ENCODE results near the gene DTX1.
"Not testable (repeated sequence)": the region's sequence is repeated elsewhere in the genome, so short reads cannot be mapped to it uniquely, and the experiment has no call there.

Gene DTX1

GRCh38 chr12:113116875-113117274, 60.3 kb downstream of the DTX1 start:
- no peak for FAIRE-seq

DNA sequence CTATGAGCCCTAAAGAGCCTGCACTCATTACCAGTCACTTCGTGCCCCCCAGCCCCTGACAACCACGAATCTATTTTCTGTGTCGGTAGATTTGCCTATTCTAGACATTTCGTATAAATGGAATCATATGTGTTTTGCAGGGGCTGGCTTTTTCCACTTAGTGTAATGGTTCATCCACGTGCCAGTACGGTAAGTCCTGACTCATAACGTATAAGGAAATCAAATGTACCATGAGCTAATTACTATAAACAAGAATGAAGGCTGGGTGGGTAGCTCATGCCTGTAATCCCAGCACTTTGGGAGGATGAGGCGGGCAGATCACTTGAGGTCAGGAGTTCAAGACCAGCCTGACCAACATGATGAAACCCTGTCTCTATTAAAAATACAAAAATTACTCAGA, 61.2 kb downstream of the DTX1 start:
- not testable (repeated sequence) for FAIRE-seq

DNA sequence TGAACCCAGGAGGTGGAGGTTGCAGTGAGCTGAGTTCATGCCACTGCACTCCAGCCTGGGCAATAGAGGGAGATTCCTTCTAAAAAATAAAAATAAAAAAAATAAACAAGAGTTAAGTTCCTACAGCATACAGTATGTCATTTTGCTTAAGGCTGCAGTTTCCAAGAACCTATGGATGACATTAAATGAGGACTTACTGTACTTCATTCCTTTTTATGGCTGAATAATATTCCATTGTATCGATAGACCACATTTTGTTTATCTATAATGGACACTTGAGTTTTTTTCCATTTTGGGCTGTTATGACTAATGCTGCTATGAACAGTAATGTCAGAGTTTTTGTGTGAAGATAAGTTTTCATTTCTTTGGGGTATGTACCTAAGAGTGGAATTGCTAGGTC, 61.6 kb downstream of the DTX1 start:
- no peak for FAIRE-seq

DNA sequence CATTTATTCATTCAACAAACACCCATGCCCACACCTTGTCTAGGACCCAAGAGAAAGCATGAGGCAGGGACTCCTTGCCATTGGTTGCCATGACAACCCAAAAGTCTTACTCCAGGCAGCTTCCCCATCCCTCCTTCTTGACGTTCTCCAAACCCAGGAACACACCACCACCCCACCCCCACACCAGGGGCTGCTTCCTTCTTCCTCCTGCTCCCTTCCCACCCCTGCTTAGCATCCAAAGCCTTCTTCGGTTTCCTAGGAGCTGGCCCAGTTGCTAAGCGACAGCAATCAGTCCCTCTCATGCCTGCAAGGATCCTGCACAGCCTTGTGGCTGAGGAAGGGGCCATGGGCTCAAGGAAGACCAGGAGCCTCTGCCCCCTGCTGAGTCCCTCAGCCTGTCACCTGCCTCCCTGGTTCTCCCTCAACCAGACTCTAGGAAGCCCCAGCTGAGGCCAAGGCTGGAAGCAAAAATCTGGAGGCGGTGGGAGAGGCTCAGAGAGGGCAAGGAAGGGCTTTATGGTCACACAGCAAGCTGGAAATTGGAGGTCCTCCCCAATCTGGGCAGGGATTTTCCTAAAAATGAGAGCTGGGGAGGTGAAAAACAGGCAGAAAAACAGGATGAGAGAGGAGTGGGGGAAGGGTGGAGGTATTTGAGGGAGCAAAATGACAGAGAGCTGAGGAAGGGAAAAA, 63.6 kb downstream of the DTX1 start:
- no peak for FAIRE-seq

- no peak for FAIRE-seq
These were observed 64.3 kb downstream of the DTX1 start for GRCh38 chr12:113120670-113121370.

DNA sequence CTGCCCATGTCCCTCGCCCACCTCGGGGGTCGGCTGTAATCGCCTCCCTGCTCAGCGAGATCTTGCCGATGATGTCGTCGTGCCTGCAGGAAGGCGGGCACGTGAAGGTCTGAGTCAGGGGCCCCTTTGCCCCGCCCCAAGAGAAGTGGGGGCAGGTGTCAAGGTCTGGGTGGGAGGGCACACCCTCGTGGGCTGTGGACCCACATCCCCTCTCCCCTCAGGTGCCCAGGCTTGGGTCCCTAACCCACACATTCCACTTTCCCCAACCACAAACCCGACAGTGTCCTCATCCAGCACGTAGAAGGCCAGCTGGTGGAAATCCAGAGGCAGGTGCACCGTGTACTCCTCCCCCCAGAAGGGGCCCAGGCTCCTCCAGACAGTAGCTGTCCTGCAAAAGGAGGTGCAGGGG, 71.3 kb downstream of the DTX1 start:
- FAIRE-seq = no peak

- FAIRE-seq = no peak
These were observed 72.5 kb downstream of the DTX1 start for GRCh38 chr12:113128802-113129663.

GRCh38 chr12:113129664-113130456, 73.3 kb downstream of the DTX1 start:
- FAIRE-seq = no peak

GRCh38 chr12:113130457-113131135, 74.1 kb downstream of the DTX1 start:
- no peak for FAIRE-seq

DNA sequence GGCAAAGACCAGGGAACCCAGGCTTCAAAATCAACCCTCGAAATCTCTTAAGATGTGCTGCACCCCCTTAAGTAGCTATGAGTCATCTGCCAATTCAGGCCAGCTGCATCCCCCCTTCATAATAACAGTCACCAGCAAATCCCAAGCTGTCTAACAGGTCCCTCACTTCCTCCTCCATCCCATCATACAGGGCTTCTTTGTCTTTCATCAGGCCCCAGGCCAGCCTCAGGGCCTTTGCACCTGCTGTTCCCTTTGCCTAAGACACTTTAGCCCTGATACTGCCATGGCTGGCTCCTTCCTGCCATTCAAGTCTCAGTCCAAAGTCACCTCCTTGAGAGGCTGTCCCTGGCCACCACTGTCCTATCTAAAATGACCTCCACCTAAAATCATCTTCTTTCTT, 75.0 kb downstream of the DTX1 start:
- no peak for FAIRE-seq

DNA sequence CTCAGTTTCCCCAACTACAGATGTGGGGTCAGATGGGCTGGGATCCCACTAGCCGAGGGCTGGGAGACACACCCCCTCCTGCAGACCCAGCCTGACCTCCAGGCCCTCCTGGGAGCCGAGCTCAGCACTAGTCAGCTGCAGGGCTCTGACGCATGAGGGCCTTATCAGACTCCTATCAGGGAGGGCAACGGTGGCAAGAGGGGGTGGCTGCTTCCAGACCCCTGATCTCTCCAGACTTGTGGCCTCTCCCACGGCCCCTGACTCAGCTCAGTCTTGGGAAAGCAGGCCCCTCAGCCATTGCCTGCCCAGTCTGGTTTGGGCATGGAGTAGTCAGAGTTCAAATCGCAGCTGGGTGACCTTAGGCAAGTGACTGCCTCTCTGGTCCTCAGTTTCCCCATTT, 76.5 kb downstream of the DTX1 start:
- no peak for FAIRE-seq

DNA sequence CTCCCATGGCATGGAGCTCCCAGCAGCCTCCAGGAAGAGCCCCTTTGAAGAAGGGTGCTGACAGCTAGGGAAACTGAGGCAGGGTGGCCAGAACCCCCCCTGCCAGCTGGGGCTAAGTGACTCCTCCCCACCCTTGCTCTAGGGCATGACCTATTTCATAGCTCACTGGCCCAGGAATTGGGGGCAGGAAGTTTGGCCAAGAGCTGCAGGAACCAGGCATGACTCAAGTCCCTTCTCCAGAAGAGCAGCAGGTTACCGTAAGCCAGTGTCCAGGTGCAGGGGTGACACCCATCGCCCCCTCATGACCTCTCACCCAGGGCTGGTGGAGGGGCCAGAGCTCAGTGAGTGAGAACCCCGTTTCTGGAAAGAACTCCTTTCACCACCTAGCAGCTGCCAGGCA, 77.1 kb downstream of the DTX1 start:
- no peak for FAIRE-seq

DNA sequence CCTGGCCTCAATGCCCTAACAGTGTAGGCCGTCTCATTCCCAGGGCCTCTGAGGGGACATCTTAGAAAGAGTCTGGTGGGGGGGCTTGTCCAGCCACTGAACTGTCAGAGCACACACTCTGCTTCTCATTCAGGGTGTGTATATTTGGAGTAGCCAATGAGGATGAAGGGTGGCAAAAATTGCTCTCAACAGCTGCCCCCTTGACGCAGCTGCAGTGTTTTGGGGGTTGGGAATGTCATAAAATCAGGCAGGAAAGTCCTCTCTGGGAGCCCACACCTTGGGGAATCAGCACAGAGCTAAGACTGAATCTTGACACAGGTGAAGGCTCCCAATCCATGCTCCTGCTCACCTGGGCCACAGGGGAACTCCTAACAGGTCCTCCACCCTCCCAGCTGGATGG, 77.5 kb downstream of the DTX1 start:
- FAIRE-seq = no peak

DNA sequence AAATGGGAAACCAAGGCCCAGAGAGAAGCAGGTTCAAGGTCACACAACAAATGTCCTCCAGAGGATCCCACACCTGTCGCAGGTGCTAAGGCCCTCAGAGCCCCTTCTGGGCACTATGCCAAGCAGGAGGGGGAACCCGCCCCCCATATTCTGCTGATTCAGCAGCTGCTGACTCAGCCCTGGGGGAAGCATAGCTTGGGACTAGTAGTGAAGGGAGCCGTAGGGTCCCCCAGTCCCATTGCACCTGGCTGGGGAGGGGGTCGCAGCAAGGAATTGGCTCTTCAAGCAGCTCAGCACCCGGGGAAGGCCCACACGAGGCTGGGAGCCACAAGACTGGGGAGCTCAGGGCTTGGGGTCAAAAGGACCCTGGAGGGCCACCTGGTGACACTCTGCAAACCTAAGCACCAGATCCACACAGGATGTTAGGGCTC, 78.0 kb downstream of the DTX1 start:
- FAIRE-seq = no peak

DNA sequence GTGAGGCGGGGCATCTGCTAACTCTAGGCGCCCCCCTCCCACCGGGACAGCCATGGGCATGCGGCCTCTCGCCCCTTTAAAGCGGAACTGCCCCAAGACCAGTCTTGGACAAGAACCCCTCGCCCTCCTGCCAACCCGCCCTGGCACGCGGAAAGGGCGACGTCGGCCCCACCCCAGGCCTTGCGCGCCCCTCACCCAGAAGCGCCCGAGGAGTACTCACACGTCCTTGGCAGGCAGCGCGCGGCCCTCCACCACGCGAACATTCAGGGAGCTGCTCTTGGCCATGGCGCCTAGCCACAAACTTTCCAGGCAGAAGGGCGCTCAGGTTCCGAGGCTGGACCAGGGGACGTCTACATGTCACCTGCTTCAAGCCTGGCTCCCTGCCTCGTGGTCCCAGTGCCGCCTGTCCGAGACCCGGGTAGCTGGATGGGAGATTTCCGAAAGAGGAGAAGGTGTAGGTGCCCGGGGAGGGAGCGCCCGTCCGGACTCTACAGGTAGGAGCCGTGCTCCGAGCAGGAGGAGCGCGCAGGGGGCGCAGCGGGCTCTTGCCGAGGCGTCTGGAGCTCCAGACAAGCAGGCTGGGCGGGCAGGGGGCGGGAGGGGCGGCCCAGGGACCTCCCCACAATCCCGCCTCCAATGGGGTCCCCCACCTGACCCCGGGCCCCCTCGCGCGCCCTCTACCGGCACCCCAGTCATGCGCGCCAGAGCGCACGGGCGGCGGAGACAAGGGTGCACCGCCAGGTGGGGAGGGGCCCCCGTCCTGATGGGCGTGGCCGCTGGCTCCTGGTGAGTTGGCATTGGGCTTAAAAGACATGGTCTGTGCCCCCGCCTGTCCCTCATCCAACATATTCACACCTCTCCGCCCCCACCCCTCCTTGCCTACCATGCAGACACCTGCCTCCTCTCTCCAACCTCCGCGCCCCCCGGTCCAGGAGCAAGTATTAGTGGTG, 78.9 kb downstream of the DTX1 start, which contains the start of gene RASAL1:
Gene RASAL1 (minus strand): TSS at position 584 of the 950 bp plus-strand sequence. CDS start 299 bp downstream, at position 285.
- no peak for FAIRE-seq

- FAIRE-seq = no peak
These were observed 79.8 kb downstream of the DTX1 start for GRCh38 chr12:113136128-113136989.

DNA sequence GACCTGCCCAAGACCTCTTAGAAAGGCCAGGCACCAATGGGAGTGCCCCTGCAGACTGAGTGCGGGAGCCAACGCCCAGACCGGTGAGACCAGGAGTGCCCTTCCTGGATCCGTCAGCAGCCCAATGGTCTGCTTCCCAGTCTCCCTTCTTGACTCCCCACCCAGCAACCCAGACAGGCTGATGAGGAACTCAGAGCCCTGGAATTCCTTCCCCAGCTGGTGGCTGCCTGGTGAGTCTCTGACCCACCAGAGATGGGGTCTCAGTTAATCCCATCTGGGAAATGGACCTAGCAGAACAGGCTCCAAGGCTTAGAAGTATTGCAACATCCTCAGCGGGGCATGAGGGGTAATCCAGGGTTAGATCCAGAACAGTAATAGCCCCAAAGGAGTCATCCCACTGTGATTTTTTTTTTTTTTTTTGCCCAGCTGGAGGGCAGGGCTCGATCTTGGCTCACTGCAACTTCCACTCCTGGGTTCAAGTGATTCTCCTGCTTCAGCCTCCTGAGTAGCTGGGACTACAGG, 80.5 kb downstream of the DTX1 start:
- no peak for FAIRE-seq

DNA sequence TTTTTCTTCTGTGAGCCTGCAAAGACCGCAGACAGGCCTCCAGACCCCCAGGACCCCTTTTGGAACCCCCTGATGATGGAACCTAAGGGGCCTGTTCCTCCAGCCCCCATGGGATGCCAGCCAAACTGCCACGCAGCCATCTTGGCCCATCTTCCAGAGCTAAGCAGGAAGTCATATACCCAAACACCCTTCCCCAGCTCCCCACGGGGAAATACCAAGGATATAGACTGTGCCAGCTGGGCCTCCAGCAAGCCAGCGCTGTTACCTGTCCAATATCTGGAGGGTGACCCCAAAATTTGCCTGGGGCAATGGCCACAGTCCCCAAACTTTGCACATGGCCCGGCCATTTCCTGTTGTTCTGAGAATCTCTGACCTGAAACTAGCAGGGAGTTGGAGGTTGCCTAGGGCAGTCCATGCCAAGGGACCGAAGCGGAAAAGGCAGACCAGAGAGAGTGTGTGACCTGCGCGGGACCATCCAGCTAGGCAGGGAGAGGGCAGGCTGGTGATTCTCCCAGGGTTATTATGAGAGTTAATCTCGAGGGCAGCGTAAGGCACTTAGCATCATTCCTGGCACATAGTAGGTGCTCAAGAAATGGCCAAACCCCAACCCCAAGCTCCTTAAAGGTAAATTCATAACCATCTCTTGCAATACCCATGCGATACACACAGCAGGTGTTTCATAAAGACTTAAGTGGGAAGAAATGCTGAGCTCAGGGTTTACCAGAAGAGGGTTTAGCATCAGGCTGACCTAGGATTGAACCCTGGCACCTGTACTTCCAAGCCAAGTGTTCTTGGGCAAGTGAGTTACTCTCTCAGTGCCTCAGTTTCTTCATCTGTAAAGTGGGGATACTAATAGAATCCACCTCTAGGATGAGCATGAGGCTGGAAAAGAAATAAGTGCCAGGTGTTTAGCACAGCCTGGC, 81.6 kb downstream of the DTX1 start:
- no peak for FAIRE-seq
